ENCODE measurements around the gene VCP.
"Not testable (repeated sequence)": the region's sequence is repeated elsewhere in the genome, so short reads cannot be mapped to it uniquely, and the experiment has no call there.

Gene VCP

GRCh38 chr9:35060548-35061207 lies 11.7 kb downstream of the VCP start:
- no peak for DNase-seq (ENCODE audit: low read depth)

GRCh38 chr9:35059438-35059837 lies 13.0 kb downstream of the VCP start:
- no peak for DNase-seq (ENCODE audit: low read depth)

GRCh38 chr9:35057271-35057620 lies 15.2 kb downstream of the VCP start:
- DNase-seq (ENCODE audit: low read depth): no peak

GRCh38 chr9:35056571-35057270 lies 15.7 kb downstream of the VCP start:
- no peak for DNase-seq (ENCODE audit: low read depth)

- no peak for DNase-seq (ENCODE audit: low read depth)
Observed at GRCh38 chr9:35054871-35055644, 17.4 kb downstream of the VCP start.

- no peak for DNase-seq (ENCODE audit: low read depth)
Observed at GRCh38 chr9:35054185-35054835, 18.1 kb downstream of the VCP start.

- no peak for DNase-seq (ENCODE audit: low read depth)
Observed at GRCh38 chr9:35051069-35051967, 21.1 kb downstream of the VCP start.

- DNase-seq (ENCODE audit: low read depth): no peak
Observed at GRCh38 chr9:35048511-35048910, 23.9 kb downstream of the VCP start.

GRCh38 chr9:35044071-35044470 lies 28.4 kb downstream of the VCP start:
- DNase-seq (ENCODE audit: low read depth): no peak

GRCh38 chr9:35042891-35043545 lies 29.4 kb downstream of the VCP start:
- no peak for DNase-seq (ENCODE audit: low read depth)

- DNase-seq (ENCODE audit: low read depth): no peak
Observed at GRCh38 chr9:35042081-35042604, 30.3 kb downstream of the VCP start.

GRCh38 chr9:35035851-35036701 lies 36.3 kb downstream of the VCP start:
- no peak for DNase-seq (ENCODE audit: low read depth)

GRCh38 chr9:35033101-35033500 lies 39.3 kb downstream of the VCP start:
- no peak for DNase-seq (ENCODE audit: low read depth)

- DNase-seq (ENCODE audit: low read depth): no peak
Observed at GRCh38 chr9:35029852-35030251, 42.6 kb downstream of the VCP start.

- DNase-seq (ENCODE audit: low read depth): no peak
Observed at GRCh38 chr9:35029241-35029640, 43.2 kb downstream of the VCP start.

GRCh38 chr9:35028341-35028740 lies 44.1 kb downstream of the VCP start:
- DNase-seq (ENCODE audit: low read depth): no peak

GRCh38 chr9:35027860-35028259 lies 44.6 kb downstream of the VCP start:
- DNase-seq (ENCODE audit: low read depth): no peak

- no peak for DNase-seq (ENCODE audit: low read depth)
Observed at GRCh38 chr9:35027374-35027773, 45.1 kb downstream of the VCP start.

GRCh38 chr9:35026671-35027070 lies 45.8 kb downstream of the VCP start:
- DNase-seq (ENCODE audit: low read depth): no peak

- DNase-seq (ENCODE audit: low read depth): not testable (repeated sequence)
Observed at GRCh38 chr9:35023443-35023842, 49.0 kb downstream of the VCP start.
